ENCODE measurements around the gene PPDPF.

DNA sequence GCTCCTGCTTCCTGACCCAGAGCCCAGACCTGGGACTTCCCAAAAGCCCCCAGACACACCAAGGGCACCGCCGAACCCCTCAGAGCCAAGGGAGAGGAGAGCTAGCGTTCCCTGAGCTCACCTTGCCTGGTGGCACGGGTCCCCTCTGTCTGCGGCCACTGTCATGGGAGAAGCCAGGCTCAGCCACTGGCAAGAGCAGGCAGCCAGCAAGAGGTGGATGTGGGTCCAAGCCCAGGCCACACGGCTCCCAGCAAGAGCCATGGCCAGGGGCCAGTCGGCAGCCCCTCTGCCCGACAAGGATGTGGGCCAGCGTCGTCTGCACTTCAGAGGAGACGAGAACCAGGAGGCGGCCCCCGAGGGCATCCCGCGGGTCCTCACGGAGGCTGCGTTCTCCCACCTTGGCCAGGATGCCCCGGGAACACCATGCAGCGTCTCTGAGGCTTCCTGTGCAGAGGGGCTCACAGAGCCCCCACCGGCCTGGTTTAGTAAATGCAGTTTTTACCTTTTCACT is 2.2 kb upstream of the PPDPF start:
- TF ChIP-seq EP300 (IDR thresholded peaks at IDR 0.05): no peak
- TF ChIP-seq, protein P1, sequence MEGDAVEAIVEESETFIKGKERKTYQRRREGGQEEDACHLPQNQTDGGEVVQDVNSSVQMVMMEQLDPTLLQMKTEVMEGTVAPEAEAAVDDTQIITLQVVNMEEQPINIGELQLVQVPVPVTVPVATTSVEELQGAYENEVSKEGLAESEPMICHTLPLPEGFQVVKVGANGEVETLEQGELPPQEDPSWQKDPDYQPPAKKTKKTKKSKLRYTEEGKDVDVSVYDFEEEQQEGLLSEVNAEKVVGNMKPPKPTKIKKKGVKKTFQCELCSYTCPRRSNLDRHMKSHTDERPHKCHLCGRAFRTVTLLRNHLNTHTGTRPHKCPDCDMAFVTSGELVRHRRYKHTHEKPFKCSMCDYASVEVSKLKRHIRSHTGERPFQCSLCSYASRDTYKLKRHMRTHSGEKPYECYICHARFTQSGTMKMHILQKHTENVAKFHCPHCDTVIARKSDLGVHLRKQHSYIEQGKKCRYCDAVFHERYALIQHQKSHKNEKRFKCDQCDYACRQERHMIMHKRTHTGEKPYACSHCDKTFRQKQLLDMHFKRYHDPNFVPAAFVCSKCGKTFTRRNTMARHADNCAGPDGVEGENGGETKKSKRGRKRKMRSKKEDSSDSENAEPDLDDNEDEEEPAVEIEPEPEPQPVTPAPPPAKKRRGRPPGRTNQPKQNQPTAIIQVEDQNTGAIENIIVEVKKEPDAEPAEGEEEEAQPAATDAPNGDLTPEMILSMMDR (IDR thresholded peaks at IDR 0.05): no peak
- TF ChIP-seq, protein P2, sequence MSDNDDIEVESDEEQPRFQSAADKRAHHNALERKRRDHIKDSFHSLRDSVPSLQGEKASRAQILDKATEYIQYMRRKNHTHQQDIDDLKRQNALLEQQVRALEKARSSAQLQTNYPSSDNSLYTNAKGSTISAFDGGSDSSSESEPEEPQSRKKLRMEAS (IDR thresholded peaks at IDR 0.05): no peak
- TF ChIP-seq CBX2 (IDR thresholded peaks at IDR 0.05; ENCODE audit: borderline replicate concordance, low read depth): no peak
- TF ChIP-seq POLR2A (IDR thresholded peaks at IDR 0.05; ENCODE audit: low read length): no peak
- TF ChIP-seq, protein P3, sequence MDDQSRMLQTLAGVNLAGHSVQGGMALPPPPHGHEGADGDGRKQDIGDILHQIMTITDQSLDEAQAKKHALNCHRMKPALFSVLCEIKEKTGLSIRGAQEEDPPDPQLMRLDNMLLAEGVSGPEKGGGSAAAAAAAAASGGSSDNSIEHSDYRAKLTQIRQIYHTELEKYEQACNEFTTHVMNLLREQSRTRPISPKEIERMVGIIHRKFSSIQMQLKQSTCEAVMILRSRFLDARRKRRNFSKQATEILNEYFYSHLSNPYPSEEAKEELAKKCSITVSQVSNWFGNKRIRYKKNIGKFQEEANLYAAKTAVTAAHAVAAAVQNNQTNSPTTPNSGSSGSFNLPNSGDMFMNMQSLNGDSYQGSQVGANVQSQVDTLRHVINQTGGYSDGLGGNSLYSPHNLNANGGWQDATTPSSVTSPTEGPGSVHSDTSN (IDR thresholded peaks at IDR 0.05): no peak
- TF ChIP-seq RARB (CRISPR knock-in tag; IDR thresholded peaks at IDR 0.05): no peak
- no peak for TF ChIP-seq CEBPB (IDR thresholded peaks at IDR 0.05)
- TF ChIP-seq, protein P4, sequence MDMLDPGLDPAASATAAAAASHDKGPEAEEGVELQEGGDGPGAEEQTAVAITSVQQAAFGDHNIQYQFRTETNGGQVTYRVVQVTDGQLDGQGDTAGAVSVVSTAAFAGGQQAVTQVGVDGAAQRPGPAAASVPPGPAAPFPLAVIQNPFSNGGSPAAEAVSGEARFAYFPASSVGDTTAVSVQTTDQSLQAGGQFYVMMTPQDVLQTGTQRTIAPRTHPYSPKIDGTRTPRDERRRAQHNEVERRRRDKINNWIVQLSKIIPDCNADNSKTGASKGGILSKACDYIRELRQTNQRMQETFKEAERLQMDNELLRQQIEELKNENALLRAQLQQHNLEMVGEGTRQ (IDR thresholded peaks at IDR 0.05): no peak
- no peak for TF ChIP-seq NR3C1 (IDR thresholded peaks at IDR 0.05)
- TF ChIP-seq TP53 (CRISPR knock-in tag; IDR thresholded peaks at IDR 0.05): no peak

All from A549 (cell line).